Effector memory CD4-positive, alpha-beta T cell (primary cell): Measurements from ENCODE around the gene KSR1.
"Not testable (repeated sequence)": the region's sequence is repeated elsewhere in the genome, so short reads cannot be mapped to it uniquely, and the experiment has no call there.

Experiments used
- DNase-seq, 3 donors: peaks; one replicate each; pipeline ENCODE4 v3.0.0-alpha.2; 2020
- H3K27ac ChIP-seq: 2 replicates; pipeline ENCODE4 v1.7.0; 2013; ENCODE audit warnings: mild to moderate bottlenecking, low read length, moderate library complexity; ENCODE audit not compliant: insufficient read depth, poor library complexity, severe bottlenecking
- H3K27me3 ChIP-seq: replicated peaks from 2 replicates; pipeline ENCODE4 v1.7.0; 2013; ENCODE audit warnings: mild to moderate bottlenecking, low read length; ENCODE audit not compliant: insufficient read depth, control insufficient read depth, poor library complexity, severe bottlenecking
- H3K36me3 ChIP-seq: 2 replicates; pipeline ENCODE4 v1.7.0; 2013; ENCODE audit warnings: mild to moderate bottlenecking, low read length, moderate library complexity; ENCODE audit not compliant: control insufficient read depth, insufficient read depth
- H3K4me1 ChIP-seq: 2 replicates; pipeline ENCODE4 v1.7.0; 2013; ENCODE audit warnings: low read length, mild to moderate bottlenecking; ENCODE audit not compliant: control insufficient read depth, insufficient read depth, poor library complexity, severe bottlenecking
- H3K4me3 ChIP-seq: 2 replicates; pipeline ENCODE4 v1.7.0; 2013; ENCODE audit warnings: low read length, low read depth, mild to moderate bottlenecking; ENCODE audit not compliant: insufficient read depth, poor library complexity, severe bottlenecking
- H3K9me3 ChIP-seq: 2 replicates; pipeline ENCODE4 v1.7.0; 2013; ENCODE audit warnings: mild to moderate bottlenecking, low read length, moderate library complexity; ENCODE audit not compliant: control insufficient read depth

The KSR1 gene

DNA sequence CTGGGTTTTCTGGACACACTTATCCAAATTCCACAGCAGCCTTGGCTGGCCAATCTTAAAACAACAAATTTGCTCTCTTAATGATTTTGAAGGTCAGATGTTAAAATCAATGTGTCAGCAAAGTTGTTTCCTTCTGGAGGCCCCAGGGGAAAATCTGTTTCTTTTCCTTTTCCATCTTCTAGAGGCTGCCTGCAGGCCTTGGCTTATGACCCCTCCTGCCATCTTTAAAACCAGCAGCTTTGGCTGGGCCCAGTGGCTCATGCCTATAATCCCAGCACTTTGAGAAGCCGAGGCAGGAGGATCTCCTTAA, 177.7 kb downstream of the KSR1 start:
- Histone ChIP-seq H3K27ac (no peak overlapping the region), H3K9me3 (no peaks in the 10 kb centered on the region), H3K4me3 (no peak overlapping the region), H3K27me3 (no peaks in the 10 kb centered on the region), H3K4me1 (peaks cover 19% of the 10 kb centered on the region), H3K36me3 (no peaks in the 10 kb centered on the region)
- DNase-seq: no peak

DNA sequence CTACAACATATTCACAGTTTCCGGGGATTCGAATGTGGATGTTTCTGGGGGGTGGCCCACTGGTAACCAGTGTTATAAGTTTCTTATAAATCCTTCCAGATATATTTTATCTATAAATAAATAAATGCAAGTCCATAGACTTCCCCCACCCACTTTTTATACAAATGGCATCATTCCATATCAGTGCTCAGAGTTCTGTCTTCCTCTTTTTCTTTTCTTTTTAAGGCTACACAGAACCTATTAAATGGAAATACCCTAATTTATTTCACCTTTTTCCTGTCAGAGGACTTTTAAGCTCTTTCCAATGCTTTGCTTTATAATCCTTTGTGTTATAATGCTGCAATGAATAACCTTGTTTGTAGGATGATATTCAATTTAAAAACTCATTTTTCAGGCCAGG, 178.5 kb downstream of the KSR1 start:
- no peaks in the 10 kb centered on the region for H3K27me3 ChIP-seq
- peaks cover 19% of the 10 kb centered on the region for H3K4me1 ChIP-seq
- no peak for DNase-seq
- H3K36me3 ChIP-seq: peaks cover 4% of the 10 kb centered on the region
- no peaks in the 10 kb centered on the region for H3K9me3 ChIP-seq
- H3K4me3 ChIP-seq: no peak overlapping the region
- H3K27ac ChIP-seq: no peak overlapping the region

DNA sequence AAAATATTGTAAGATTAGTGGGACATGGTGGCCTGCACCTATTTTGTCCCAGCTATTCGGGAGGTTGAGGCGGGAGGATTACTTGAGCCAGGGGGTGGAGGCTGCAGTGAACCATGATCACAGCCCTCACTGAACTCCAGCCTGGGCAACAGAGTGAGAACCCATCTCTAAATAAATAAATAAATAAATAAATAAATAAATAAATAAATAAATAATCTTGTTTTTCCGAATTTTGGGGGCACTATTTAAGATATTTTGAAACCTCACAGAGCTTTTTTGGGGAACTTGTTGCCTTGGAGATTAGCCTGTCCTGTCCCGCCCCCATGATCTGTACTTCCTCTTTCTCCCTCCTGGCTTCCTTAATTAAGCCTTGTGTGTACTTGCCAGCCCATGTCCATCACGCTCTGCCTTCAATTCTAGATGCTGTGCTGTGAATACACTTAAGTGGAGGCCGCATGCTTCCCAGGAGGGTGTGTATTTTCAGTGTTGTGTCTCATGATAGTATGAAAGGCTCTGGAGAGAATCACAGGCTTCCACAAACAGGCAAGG, 179.1 kb downstream of the KSR1 start:
- Histone ChIP-seq H3K4me3 (no peak overlapping the region), H3K36me3 (peaks cover 9% of the 10 kb centered on the region), H3K27me3 (no peaks in the 10 kb centered on the region), H3K9me3 (no peaks in the 10 kb centered on the region), H3K4me1 (peaks cover 15% of the 10 kb centered on the region), H3K27ac (no peak overlapping the region)
- no peak for DNase-seq

DNA sequence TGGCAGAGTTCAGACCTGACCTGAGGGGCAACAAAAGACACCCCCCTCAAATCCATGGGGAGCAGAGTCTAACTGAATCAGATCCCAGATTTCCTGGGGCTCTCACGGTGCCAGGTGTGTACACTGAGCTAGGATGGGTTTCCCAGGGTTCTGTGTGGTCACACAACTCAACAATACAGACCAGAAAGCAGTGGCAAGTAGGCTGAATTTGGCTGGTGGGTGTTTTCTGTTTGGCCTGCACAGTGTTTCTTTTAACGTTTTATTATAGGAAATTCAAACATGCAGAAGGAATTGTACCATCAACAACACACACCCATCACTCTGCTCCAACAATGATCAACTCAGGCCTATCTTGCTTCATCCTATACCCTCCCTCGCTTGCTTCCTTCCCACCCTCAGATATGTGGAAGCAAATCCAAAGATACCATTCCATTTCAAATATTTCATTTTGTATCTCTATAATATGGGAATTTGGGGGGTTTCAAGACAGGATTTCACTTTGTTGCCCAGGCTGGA, 179.8 kb downstream of the KSR1 start:
- Histone ChIP-seq H3K36me3 (peaks cover 15% of the 10 kb centered on the region), H3K4me1 (peaks cover 10% of the 10 kb centered on the region)
- not testable (repeated sequence) for H3K9me3 ChIP-seq, H3K27ac ChIP-seq, DNase-seq, H3K27me3 ChIP-seq, H3K4me3 ChIP-seq

DNA sequence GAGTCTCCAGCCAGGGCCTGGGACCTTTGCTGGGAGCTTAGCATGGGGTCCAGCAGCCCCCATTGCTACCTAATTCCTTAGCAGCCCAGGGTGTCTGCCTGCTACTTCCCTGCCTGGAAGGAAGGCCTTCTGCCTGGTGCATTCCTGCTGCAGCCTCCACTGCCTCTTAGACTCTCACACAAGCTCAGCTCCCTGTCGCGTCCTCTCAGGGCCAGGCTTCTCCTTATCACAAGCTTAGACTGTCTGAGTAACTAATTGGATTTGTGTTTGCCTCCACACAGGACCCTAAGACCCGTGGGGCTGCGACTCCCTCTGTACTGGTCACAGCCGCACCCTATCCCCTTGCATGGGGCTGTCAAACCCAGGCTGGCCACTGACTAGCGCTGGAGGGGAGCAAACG, 181.6 kb downstream of the KSR1 start:
- H3K9me3 ChIP-seq: not testable (repeated sequence)

DNA sequence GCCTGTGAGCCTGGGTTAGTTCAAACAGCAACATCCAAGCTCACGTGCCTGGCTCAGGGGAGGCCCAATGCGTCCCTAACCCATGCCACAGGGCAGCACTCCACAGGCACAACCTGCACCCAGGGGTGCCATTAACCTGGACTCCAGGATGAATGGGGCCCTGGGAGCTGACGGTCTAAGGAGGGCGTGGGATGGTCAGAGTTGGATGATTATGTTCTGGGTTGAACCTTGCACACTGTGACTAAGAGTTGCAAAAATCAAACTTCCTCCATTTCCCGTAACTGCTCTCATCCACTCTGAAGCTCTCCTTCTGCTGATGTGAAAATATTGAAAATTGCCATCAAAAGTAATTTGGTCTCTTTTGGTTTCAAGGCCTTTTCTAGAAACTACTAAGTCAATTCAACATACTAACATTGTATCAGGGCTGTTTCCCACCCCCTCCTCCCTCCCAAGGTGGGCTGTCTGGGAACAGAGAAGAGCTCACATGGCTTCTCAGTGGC, 182.2 kb downstream of the KSR1 start:
- peaks cover 17% of the 10 kb centered on the region for H3K36me3 ChIP-seq
- not testable (repeated sequence) for H3K9me3 ChIP-seq, H3K4me1 ChIP-seq, H3K27me3 ChIP-seq, DNase-seq, H3K4me3 ChIP-seq, H3K27ac ChIP-seq

More for the DNA sequence above, 181.6 kb downstream of the KSR1 start:
- not testable (repeated sequence) for H3K4me1 ChIP-seq, H3K27me3 ChIP-seq, H3K4me3 ChIP-seq, DNase-seq, H3K27ac ChIP-seq
- peaks cover 17% of the 10 kb centered on the region for H3K36me3 ChIP-seq

DNA sequence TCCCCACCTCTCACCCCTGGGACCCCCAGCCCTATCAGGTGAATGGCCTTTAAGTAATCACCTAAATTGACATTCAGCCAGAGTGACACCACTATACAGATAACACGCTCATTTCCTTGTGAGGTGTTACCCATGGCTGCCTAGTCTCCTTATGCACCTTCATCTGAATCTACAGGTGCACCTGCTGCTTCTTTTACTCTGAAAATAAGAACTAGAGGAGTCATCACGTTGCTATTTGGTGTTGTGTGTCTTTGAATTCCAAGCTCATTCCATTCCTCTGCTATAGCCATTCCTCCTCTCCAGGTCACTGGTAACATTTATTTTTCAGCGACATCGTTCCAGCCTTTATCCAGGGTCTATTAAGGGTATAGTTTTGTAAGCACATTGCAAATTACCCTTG, 184.5 kb downstream of the KSR1 start:
- H3K4me1 ChIP-seq: no peaks in the 10 kb centered on the region
- no peaks in the 10 kb centered on the region for H3K9me3 ChIP-seq
- peaks cover 17% of the 10 kb centered on the region for H3K36me3 ChIP-seq
- DNase-seq: no peak
- no peak overlapping the region for H3K27ac ChIP-seq
- H3K4me3 ChIP-seq: no peak overlapping the region
- H3K27me3 ChIP-seq: no peaks in the 10 kb centered on the region

DNA sequence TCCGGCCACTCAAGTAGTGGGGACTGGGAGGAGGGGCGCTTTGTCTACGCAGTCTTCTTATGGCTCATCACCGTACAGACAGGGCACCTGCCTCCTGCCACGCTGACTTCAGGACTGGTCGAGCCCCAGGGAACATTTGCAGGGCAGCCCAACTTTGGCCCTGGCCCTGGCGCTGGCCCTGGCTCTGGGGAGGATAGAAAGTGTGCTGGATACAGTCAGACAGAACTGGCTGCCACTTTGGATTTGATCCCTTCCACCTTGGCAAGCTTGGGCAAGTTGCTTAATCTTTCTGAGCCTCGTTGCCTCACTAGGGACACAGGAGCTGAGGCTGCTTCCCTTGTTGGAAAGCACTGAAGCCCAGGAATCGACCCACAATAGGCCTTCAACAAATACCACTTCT, 188.3 kb downstream of the KSR1 start:
- DNase-seq: no peak
- Histone ChIP-seq H3K36me3 (peaks cover 27% of the 10 kb centered on the region), H3K9me3 (no peaks in the 10 kb centered on the region), H3K4me3 (no peak overlapping the region), H3K4me1 (no peaks in the 10 kb centered on the region), H3K27ac (no peak overlapping the region), H3K27me3 (no peaks in the 10 kb centered on the region)

DNA sequence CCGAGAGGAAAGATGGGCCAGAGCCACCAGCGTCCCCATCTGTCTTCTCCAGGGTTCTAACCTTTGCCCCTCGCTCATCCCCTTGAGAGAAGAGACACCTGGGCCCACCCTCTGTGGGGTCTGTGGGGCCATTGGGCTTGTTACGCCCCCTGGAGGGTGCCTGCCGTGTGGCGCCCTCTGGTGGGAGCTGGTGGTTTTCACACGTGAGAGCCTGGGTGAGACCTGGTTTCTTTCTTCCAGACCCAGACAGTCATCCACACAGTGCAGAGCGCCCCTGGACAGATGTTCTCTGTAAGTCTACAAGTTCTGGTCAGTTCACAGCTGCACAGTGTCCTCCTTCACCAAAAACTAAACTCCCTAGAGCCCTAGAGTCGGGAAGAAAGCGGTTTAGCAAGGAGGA, 189.4 kb downstream of the KSR1 start:
- peaks cover 20% of the 10 kb centered on the region for H3K36me3 ChIP-seq
- not testable (repeated sequence) for H3K27ac ChIP-seq, DNase-seq, H3K9me3 ChIP-seq, H3K4me1 ChIP-seq, H3K27me3 ChIP-seq, H3K4me3 ChIP-seq

DNA sequence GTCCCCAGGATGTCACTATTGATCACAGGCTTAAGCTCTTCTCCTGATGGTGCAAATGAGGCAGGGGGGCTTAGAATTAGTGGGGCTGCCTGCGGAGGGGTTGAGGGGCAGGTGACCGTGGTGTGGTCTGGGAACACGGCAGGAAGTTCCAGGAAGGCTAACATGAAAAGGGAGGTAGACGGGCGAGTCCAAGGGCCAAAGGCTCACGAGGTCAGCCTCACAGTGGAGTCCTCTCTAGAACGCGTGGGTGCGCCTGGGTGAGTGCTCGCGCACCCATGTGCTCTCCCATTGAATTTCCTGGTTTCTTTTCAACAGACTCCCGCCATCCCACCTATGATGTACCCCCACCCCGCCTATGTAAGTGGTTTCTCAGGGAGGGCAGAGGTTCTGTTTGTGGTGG, 190.0 kb downstream of the KSR1 start:
- Histone ChIP-seq H3K36me3 (peaks cover 15% of the 10 kb centered on the region), H3K27me3 (no peaks in the 10 kb centered on the region), H3K4me3 (no peak overlapping the region), H3K4me1 (no peaks in the 10 kb centered on the region), H3K9me3 (no peaks in the 10 kb centered on the region), H3K27ac (no peak overlapping the region)
- no peak for DNase-seq
